Testis (tissue), 3 donors: ENCODE results near the gene ISYNA1. TPM values are rescaled to one million over a fixed set of nuclear protein-coding genes. Genes with fewer than 3 reads are reported as not detected.

Source experiments
- DNase-seq: peaks from one replicate; pipeline ENCODE4 v3.0.0-alpha.2; 2019
- H3K27ac ChIP-seq, 2 donors: fragments of 200-600 bp; sonication (generic); one replicate each; pipeline ENCODE4 v1.5.1; 2019
- H3K27me3 ChIP-seq: fragments of 200-600 bp; sonication (generic); one replicate; pipeline ENCODE4 v1.5.1; 2019
- H3K36me3 ChIP-seq: fragments of 200-600 bp; sonication (generic); one replicate; pipeline ENCODE4 v1.5.1; 2017; ENCODE audit warnings: low read depth; ENCODE audit errors: missing control alignments
- H3K4me1 ChIP-seq: fragments of 200-600 bp; sonication (generic); one replicate; pipeline ENCODE4 v1.5.1; 2019
- H3K4me3 ChIP-seq, 2 donors: fragments of 200-600 bp; sonication (generic); one replicate each; pipeline ENCODE4 v1.5.1; 2017 to 2019
- H3K9me3 ChIP-seq: fragments of 200-600 bp; sonication (generic); one replicate; pipeline ENCODE4 v1.5.1; 2017
- POLR2A ChIP-seq: fragments of 450-650 bp; IDR thresholded peaks from one replicate; pipeline ENCODE4 v1.6.1; 2017; ENCODE audit warnings: antibody characterized with exemption, mild to moderate bottlenecking, moderate library complexity
- WGBS, 2 donors: methylation state at CpG; one replicate each; pipeline ENCODE4 v1.1.5; 2018; 5-methylcytosine and 5-hydroxymethylcytosine counted together
- intact Hi-C: fragments of 100-400 bp; cut with DNase I; formaldehyde crosslinking; loops from one replicate; pipeline ENCODE4 v1.15.1; 2023; ENCODE audit warnings: low total_unique reads
- polyA plus RNA-seq: library from polyadenylated mRNA; stranded (reverse); fragments of 350-450 nt; fragmentation: Illumina TruSeq; extraction: RNeasy Lipid Tissue Mini Kit (QIAGEN cat#74804); gene quantifications from one replicate; pipeline ENCODE4 v1.2.3, GENCODE V29; 2014; ENCODE audit warnings: low read depth, low replicate concordance; ENCODE audit not compliant: insufficient read depth
- total RNA-seq, 2 donors: library from RNA; depleted of rRNA; stranded (reverse); fragments of >200 nt; gene quantifications; one replicate each; pipeline ENCODE4 v1.2.3, GENCODE V29; 2016
- TF ChIP-seq, protein P1 (sequence below), 3 experiments: fragments of 450-650 bp in 2 of 3; fragments of 200-600 bp in 1 of 3; sonication (generic) in 1 of 3; IDR thresholded peaks; one replicate each; pipeline ENCODE4 v1.5.1; 2016 to 2019; ENCODE audit warnings: antibody characterized with exemption in 3 of 3, mild to moderate bottlenecking in 2 of 3, moderate library complexity in 1 of 3

The ISYNA1 gene
- total and polyA plus RNA-seq, 3 donors from 2014 or later = 493 to 1,122 (median 1,000) TPM

DNA sequence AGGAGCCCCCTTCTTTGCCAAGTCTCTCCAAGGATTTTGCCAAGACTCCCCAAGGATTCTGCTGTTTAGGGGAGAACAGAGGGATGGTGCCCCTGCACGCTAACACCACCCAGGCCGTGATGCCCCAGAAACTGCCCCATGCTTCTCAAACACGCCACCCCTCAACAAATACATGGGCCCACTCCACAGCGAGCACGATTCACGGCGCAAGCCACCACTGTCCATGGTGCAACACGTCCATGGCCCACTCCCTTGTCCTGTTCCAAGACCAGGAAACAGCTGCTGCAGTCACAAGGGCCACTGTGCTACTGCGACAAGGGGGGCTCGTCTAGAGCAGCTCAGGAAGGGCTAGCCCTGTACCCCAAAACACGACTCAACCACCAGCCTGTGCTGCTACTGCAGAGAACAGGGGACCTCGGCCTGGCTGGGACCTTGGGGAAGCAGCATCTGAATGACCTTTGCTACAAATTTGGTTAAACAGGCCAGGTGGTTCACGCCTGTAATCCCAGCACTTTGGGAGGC is 36.5 kb upstream of the ISYNA1 start:
- WGBS, 2 donors = 91 to 92% methylated on average over 13 of the region's 13 CpGs
- no peak for TF ChIP-seq POLR2A
- TF ChIP-seq, protein P1, sequence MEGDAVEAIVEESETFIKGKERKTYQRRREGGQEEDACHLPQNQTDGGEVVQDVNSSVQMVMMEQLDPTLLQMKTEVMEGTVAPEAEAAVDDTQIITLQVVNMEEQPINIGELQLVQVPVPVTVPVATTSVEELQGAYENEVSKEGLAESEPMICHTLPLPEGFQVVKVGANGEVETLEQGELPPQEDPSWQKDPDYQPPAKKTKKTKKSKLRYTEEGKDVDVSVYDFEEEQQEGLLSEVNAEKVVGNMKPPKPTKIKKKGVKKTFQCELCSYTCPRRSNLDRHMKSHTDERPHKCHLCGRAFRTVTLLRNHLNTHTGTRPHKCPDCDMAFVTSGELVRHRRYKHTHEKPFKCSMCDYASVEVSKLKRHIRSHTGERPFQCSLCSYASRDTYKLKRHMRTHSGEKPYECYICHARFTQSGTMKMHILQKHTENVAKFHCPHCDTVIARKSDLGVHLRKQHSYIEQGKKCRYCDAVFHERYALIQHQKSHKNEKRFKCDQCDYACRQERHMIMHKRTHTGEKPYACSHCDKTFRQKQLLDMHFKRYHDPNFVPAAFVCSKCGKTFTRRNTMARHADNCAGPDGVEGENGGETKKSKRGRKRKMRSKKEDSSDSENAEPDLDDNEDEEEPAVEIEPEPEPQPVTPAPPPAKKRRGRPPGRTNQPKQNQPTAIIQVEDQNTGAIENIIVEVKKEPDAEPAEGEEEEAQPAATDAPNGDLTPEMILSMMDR (IDR thresholded peaks at IDR 0.05) = no peak
- peaks cover 33% of the 10 kb centered on the region for H3K4me1 ChIP-seq
- no peaks in the 10 kb centered on the region for H3K27me3 ChIP-seq
- H3K36me3 ChIP-seq = no peaks in the 10 kb centered on the region
- no peaks in the 10 kb centered on the region for H3K9me3 ChIP-seq
- DNase-seq = no peak
- no peak overlapping the region for H3K4me3 ChIP-seq
- intact Hi-C loops = no loop called here
- H3K27ac ChIP-seq = no peak overlapping the region

DNA sequence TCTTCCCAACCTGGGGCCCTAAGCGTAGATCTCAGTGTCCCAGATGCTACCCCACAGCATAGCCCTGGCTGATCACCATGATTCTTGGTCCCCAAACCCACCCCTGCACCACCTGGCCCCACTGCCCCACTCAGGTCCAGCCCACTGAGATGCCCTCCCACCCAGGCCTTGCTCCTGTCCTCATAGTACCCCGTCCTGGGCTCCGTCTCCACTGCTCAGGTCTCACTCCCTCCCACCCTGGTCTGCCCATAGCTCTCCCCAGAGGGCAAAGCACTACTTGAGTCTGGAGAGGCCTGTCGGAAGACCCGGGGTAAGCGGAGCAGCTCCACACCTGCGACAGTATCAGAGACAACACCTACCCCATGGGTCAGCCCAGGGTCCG is 35.8 kb upstream of the ISYNA1 start:
- 89% methylated on average over 8 of the region's 8 CpGs for WGBS, 2 donors
- Histone ChIP-seq H3K4me1 (peaks cover 26% of the 10 kb centered on the region), H3K27ac (peak overlapping the region in 1 of 2 donors; percentile 68), H3K36me3 (no peaks in the 10 kb centered on the region), H3K4me3 (no peak overlapping the region), H3K27me3 (no peaks in the 10 kb centered on the region), H3K9me3 (no peaks in the 10 kb centered on the region)
- intact Hi-C loops = no loop called here
- DNase-seq = no peak
- TF ChIP-seq POLR2A = no peak
- TF ChIP-seq, protein P1 (IDR thresholded peaks at IDR 0.05) = no peak

DNA sequence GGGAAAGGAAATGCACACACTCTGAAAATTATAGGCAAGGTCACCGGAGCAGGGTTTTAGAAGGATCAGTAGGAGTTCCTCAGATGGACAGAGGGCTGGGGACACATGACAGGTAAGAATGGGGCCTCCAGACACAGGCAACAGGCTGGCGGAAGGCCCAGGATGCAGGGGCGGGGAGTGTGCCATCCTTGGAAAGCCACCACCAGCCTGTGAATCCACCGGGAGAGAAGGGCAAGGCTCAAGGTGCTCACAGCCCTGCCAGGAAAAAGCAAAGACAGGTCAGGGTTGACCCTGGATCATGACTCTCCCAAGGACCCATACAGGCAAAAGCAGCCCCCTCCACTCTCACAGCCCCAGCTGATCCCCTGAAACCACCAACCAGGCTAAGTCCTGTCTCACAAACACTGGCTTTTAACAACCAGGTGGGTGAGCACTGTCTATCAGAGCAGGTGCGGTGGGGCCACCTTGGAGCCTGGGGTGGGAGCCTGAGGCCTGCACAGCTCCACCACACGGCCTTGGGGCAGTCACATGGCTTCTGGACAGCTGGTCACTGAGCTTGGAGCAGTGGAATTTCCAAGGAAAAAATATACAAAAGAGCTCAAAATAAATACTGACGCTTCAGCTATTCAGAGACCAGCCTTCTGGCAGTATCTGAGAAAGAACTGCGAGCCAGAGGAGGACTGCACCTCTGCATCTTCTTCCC is 35.2 kb upstream of the ISYNA1 start:
- DNase-seq = peak; percentile 72
- Histone ChIP-seq H3K27me3 (no peaks in the 10 kb centered on the region), H3K27ac (peak overlapping the region in 1 of 2 donors; percentile 68), H3K36me3 (no peaks in the 10 kb centered on the region), H3K4me3 (no peak overlapping the region), H3K4me1 (peaks cover 24% of the 10 kb centered on the region), H3K9me3 (no peaks in the 10 kb centered on the region)
- no peak for TF ChIP-seq POLR2A
- TF ChIP-seq, protein P1 (IDR thresholded peaks at IDR 0.05) = no peak
- WGBS, 2 donors = 58 to 70% methylated on average over 8 of the region's 8 CpGs
- intact Hi-C loops = no loop called here

DNA sequence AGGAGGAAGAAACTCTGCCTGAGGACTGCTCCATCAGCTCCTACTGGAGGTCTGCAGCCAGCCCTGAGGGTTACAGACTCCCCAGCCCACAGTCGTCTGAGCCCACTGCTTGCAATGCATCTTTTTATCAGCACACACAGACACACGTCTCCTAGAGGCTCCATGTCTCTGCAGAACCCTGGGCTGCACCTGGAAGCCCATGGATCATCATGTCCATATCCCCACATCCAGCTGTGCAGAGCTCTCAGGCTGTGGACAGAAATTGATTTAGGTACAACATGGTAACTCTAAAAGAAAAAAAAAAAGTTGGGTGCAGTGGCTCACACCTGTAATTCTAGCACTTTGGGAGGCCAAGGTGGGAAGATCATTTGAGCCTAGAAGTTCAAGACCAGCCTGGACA is 32.9 kb upstream of the ISYNA1 start:
- DNase-seq = no peak
- no peak for TF ChIP-seq POLR2A
- TF ChIP-seq, protein P1 (IDR thresholded peaks at IDR 0.05) = no peak
- H3K4me3 ChIP-seq = no peak overlapping the region
- no peak overlapping the region for H3K27ac ChIP-seq
- intact Hi-C loops = no loop called here
- H3K27me3 ChIP-seq = no peaks in the 10 kb centered on the region
- WGBS, 2 donors = 49 to 78% methylated on average over 2 of the region's 2 CpGs
- no peaks in the 10 kb centered on the region for H3K9me3 ChIP-seq
- H3K36me3 ChIP-seq = no peaks in the 10 kb centered on the region
- peaks cover 26% of the 10 kb centered on the region for H3K4me1 ChIP-seq
